Stomach (tissue), 4 donors: ENCODE results near the gene KRTAP12-2.
"Not testable (repeated sequence)": the region's sequence is repeated elsewhere in the genome, so short reads cannot be mapped to it uniquely, and the experiment has no call there.

Experiments
- CTCF ChIP-seq, 7 experiments: fragments of 450-650 bp in 4 of 7; fragments of 200-600 bp in 3 of 7; sonication (generic) in 3 of 7; IDR thresholded peaks; one replicate each; pipeline ENCODE4 v1.5.1; 2016 to 2019; ENCODE audit warnings: antibody characterized with exemption in 7 of 7, control low read depth in 2 of 7, mild to moderate bottlenecking in 1 of 7
- POLR2AphosphoS5 ChIP-seq, 3 donors: sonication (generic); formaldehyde crosslinking; IDR thresholded peaks; one replicate each; pipeline ENCODE4 v1.6.1; 2016; ENCODE audit warnings: antibody characterized with exemption in 3 of 3

- TF ChIP-seq CTCF, POLR2AphosphoS5 (IDR thresholded peaks at IDR 0.05): not testable (repeated sequence)
Observed at GRCh38 chr21:44637851-44638348, 28.8 kb downstream of the KRTAP12-2 start.
